ENCODE measurements around the gene INPP5A.

Gene INPP5A

DNA sequence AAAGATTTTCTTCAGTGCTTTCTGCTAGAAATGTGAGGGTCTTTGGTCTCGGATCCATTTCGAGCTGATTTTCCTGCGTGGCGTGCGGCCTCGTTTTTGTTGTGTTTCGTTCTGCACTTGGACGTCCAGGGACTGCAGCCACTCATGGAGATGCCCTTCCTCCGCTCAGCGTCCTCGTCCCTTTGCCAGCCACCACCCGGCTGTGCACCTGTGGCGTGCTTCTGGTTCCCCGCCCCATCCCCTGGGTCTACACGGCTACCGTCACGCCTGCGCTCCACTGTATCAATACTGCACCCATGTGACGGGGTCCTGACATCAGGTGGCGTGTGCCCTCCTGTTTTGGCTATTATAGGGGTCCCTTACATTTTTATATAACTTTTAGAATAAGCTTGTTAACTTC is 291.1 kb downstream of the INPP5A start:
- TF ChIP-seq, protein P1, sequence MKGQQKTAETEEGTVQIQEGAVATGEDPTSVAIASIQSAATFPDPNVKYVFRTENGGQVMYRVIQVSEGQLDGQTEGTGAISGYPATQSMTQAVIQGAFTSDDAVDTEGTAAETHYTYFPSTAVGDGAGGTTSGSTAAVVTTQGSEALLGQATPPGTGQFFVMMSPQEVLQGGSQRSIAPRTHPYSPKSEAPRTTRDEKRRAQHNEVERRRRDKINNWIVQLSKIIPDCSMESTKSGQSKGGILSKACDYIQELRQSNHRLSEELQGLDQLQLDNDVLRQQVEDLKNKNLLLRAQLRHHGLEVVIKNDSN (IDR thresholded peaks at IDR 0.05) = no peak

GRCh38 chr10:132829403-132829802 is 291.8 kb downstream of the INPP5A start:
- no peak for TF ChIP-seq TEAD4 (IDR thresholded peaks at IDR 0.05)
- TF ChIP-seq EP300 (IDR thresholded peaks at IDR 0.05; ENCODE audit: borderline replicate concordance) = no peak
- no peak for TF ChIP-seq CEBPB (IDR thresholded peaks at IDR 0.05)
- TF ChIP-seq FOXM1 (IDR thresholded peaks at IDR 0.05; ENCODE audit: borderline replicate concordance, low read depth) = no peak
- no peak for TF ChIP-seq CREB1 (IDR thresholded peaks at IDR 0.05; ENCODE audit: low read depth)
- no peak for TF ChIP-seq ZBTB7A (IDR thresholded peaks at IDR 0.05; ENCODE audit: low read depth)
- TF ChIP-seq, protein P1 (IDR thresholded peaks at IDR 0.05) = no peak
- TF ChIP-seq MAX (IDR thresholded peaks at IDR 0.05) = no peak
- TF ChIP-seq YY1 (IDR thresholded peaks at IDR 0.05; ENCODE audit: low read depth) = no peak
- TF ChIP-seq TCF12 (IDR thresholded peaks at IDR 0.05; ENCODE audit: low read depth) = no peak
- TF ChIP-seq TAF1 (IDR thresholded peaks at IDR 0.05; ENCODE audit: low read depth) = no peak
- TF ChIP-seq EGR1 (IDR thresholded peaks at IDR 0.05) = no peak
- no peak for TF ChIP-seq RAD21 (IDR thresholded peaks at IDR 0.05; ENCODE audit: low read depth)
- TF ChIP-seq REST (IDR thresholded peaks at IDR 0.05; ENCODE audit: low read depth) = no peak
- no peak for TF ChIP-seq NFIC (IDR thresholded peaks at IDR 0.05)

DNA sequence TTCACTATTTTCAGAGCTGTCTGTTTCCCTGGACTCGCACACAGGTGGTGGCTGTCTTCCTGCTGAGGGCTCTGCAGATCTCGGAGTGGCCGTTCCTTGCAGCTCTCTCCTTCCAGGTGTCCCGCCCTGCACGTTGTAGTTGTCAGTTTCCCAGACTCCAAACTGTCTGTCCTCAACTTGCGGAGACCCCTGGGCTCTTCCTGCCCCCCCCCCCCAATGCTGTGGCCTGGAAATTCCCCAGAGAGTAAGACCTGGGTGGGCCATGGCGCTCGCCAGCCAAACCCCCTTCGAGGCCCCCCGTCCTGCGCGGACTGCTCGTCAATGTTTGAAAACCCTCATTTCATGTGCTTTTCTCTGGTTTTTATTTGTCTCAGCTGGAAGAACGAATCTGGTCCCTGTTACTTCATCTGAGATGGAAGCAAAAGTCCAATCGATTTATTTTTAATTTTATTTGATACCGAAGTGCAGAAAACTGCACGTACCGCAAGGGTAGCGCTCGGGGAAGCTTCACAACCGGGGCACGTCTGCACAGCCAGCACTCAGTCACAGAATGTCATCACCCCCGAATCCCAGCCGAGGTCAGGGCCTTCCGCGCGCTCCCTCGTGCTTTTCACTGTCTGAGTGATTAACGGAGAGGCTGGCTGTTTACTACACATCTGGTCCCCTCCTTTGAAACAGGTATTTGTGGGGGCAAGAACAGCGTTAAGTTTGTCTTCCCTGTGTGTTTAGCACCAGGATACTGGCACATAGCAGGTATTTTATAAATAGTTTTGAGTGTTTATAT is 294.8 kb downstream of the INPP5A start:
- no peak for TF ChIP-seq TAF1 (IDR thresholded peaks at IDR 0.05; ENCODE audit: low read depth)
- TF ChIP-seq TCF12 (IDR thresholded peaks at IDR 0.05; ENCODE audit: low read depth) = no peak
- TF ChIP-seq YY1 (IDR thresholded peaks at IDR 0.05; ENCODE audit: low read depth) = no peak
- no peak for TF ChIP-seq MAX (IDR thresholded peaks at IDR 0.05)
- TF ChIP-seq EGR1 (IDR thresholded peaks at IDR 0.05) = no peak
- no peak for TF ChIP-seq NFIC (IDR thresholded peaks at IDR 0.05)
- TF ChIP-seq RAD21 (IDR thresholded peaks at IDR 0.05; ENCODE audit: low read depth) = no peak
- TF ChIP-seq TEAD4 (IDR thresholded peaks at IDR 0.05) = no peak
- no peak for TF ChIP-seq REST (IDR thresholded peaks at IDR 0.05; ENCODE audit: low read depth)
- TF ChIP-seq EP300 (IDR thresholded peaks at IDR 0.05; ENCODE audit: borderline replicate concordance) = no peak
- TF ChIP-seq FOXM1 (IDR thresholded peaks at IDR 0.05; ENCODE audit: borderline replicate concordance, low read depth) = no peak
- TF ChIP-seq CEBPB (IDR thresholded peaks at IDR 0.05) = no peak
- no peak for TF ChIP-seq ZBTB7A (IDR thresholded peaks at IDR 0.05; ENCODE audit: low read depth)
- no peak for TF ChIP-seq CREB1 (IDR thresholded peaks at IDR 0.05; ENCODE audit: low read depth)
- TF ChIP-seq, protein P1 (IDR thresholded peaks at IDR 0.05) = no peak
